Endothelial cell of umbilical vein (primary cell): Measurements from ENCODE around the gene GPR158. TPM values are rescaled to one million over a fixed set of nuclear protein-coding genes. Genes with fewer than 3 reads are reported as not detected.

Source experiments
- BruUV-seq: library from RNA; stranded (reverse); fragments of 400-500 nt; replicated peaks from 2 replicates; lab custom pipeline; 2021; lab: Mats Ljungman, UMichigan
- CTCF ChIA-PET: fragments of 300-600, 350-600 bp; sonication (Branson Sonifier 250); formaldehyde crosslinking; loops from one replicate; lab custom pipeline; 2021; ENCODE audit warnings: antibody characterized with exemption, inconsistent platforms; lab: Charles Lee
- POLR2A ChIA-PET: fragments of 300-600, 350-600 bp; sonication (Branson Sonifier 250); formaldehyde crosslinking; loops from one replicate; lab custom pipeline; 2021; ENCODE audit warnings: antibody characterized with exemption, inconsistent platforms; lab: Charles Lee
- DNase-seq: peaks from one replicate; pipeline ENCODE4 v3.0.0-alpha.2; 2011; ENCODE audit warnings: low read depth, low spot score
- FAIRE-seq: peaks from 2 replicates; lab custom pipeline; 2011; peaks lifted over from hg19 to GRCh38; lab: Jason Lieb, UNC
- H2AFZ ChIP-seq: 2 replicates; pipeline ENCODE4 v1.6.0; 2012; ENCODE audit warnings: low read depth, low read length, control low read depth, inconsistent platforms
- H3K27ac ChIP-seq: 2 replicates; pipeline ENCODE4 v1.5.1; 2011; ENCODE audit warnings: low read depth, mild to moderate bottlenecking, control low read depth, low read length, moderate library complexity; ENCODE audit not compliant: insufficient read depth
- H3K27me3 ChIP-seq, 2 experiments: 2 replicates each; pipeline versions ENCODE4 v1.6.0 to v1.6.1; 2011; ENCODE audit warnings: low read length in 2 of 2, mixed read lengths in 1 of 2; ENCODE audit not compliant: control insufficient read depth in 2 of 2, insufficient read depth in 2 of 2
- H3K36me3 ChIP-seq, 2 experiments: 2 replicates in 1 of 2; 3 replicates in 1 of 2; pipeline ENCODE4 v1.5.1; 2011; ENCODE audit warnings: low read length in 2 of 2, mild to moderate bottlenecking in 1 of 2, moderate library complexity in 1 of 2; ENCODE audit not compliant: control insufficient read depth in 2 of 2, insufficient read depth in 2 of 2; ENCODE audit errors: extremely low read depth in 1 of 2
- H3K4me1 ChIP-seq: 3 replicates; pipeline ENCODE4 v1.5.1; 2011; ENCODE audit warnings: mild to moderate bottlenecking, low read length; ENCODE audit not compliant: control insufficient read depth, insufficient read depth; ENCODE audit errors: extremely low read depth
- H3K4me2 ChIP-seq: 2 replicates; pipeline ENCODE4 v1.6.1; 2011; ENCODE audit warnings: low read length, control low read depth, mixed read lengths; ENCODE audit not compliant: insufficient read depth
- H3K4me3 ChIP-seq, 3 experiments: fragments of 200-600 bp in 1 of 3; sonication (generic), shearing (Covaris generic) in 1 of 3; replicated peaks in 1 of 3; 2 replicates each; pipeline ENCODE4 v1.5.1; 2011 to 2016; ENCODE audit warnings: control low read depth in 3 of 3, low read length in 3 of 3, mild to moderate bottlenecking in 2 of 3, inconsistent platforms in 1 of 3, low read depth in 1 of 3, moderate library complexity in 1 of 3; ENCODE audit not compliant: insufficient read depth in 1 of 3
- H3K79me2 ChIP-seq: 2 replicates; pipeline ENCODE4 v1.6.0; 2012; ENCODE audit warnings: low read length, inconsistent platforms; ENCODE audit not compliant: control insufficient read depth, insufficient read depth
- H3K9ac ChIP-seq: replicated peaks from 2 replicates; pipeline ENCODE3; 2011; ENCODE audit warnings: low read length, control low read depth; ENCODE audit not compliant: insufficient read depth; ENCODE audit errors: extremely low read depth
- H3K9me1 ChIP-seq: replicated peaks from 3 replicates; pipeline ENCODE4 v1.6.0; 2011; ENCODE audit warnings: mild to moderate bottlenecking, low read length; ENCODE audit not compliant: control insufficient read depth, insufficient read depth; ENCODE audit errors: extremely low read depth
- H3K9me3 ChIP-seq: replicated peaks from 2 replicates; pipeline ENCODE4 v1.5.1; 2012; ENCODE audit warnings: low read length, inconsistent platforms; ENCODE audit not compliant: control insufficient read depth, insufficient read depth
- H4K20me1 ChIP-seq: replicated peaks from 2 replicates; pipeline ENCODE3; 2011; ENCODE audit warnings: mild to moderate bottlenecking, low read length; ENCODE audit not compliant: control insufficient read depth, insufficient read depth; ENCODE audit errors: extremely low read depth
- EZH2 ChIP-seq: IDR thresholded peaks from 2 replicates; pipeline ENCODE4 v1.6.1; 2012; ENCODE audit warnings: borderline replicate concordance, low read depth, mild to moderate bottlenecking, moderate library complexity, low read length, inconsistent platforms; ENCODE audit not compliant: severe bottlenecking
- FOS ChIP-seq: IDR thresholded peaks from 2 replicates; pipeline ENCODE4 v1.6.1; 2011; ENCODE audit warnings: mild to moderate bottlenecking, low read length, moderate library complexity, borderline replicate concordance; ENCODE audit not compliant: insufficient read depth
- GATA2 ChIP-seq: IDR thresholded peaks from 2 replicates; pipeline ENCODE4 v1.7.0; 2011; ENCODE audit warnings: low read depth, mild to moderate bottlenecking, moderate library complexity, mixed read lengths, low read length; ENCODE audit not compliant: insufficient read length, insufficient read depth
- JUN ChIP-seq: IDR thresholded peaks from 2 replicates; pipeline ENCODE4 v1.6.1; 2011; ENCODE audit warnings: borderline replicate concordance, low read depth; ENCODE audit not compliant: insufficient read length, insufficient read depth
- MYC ChIP-seq: IDR thresholded peaks from one replicate; pipeline ENCODE4 v1.6.1; 2011; ENCODE audit warnings: mild to moderate bottlenecking, low read depth, low read length
- POLR2A ChIP-seq: IDR thresholded peaks from 2 replicates; pipeline ENCODE4 v1.6.1; 2012; ENCODE audit warnings: low read depth, mild to moderate bottlenecking, control low read depth, low read length
- POLR2AphosphoS5 ChIP-seq: IDR thresholded peaks from 2 replicates; pipeline ENCODE4 v1.6.1; 2012; ENCODE audit warnings: low read depth, mild to moderate bottlenecking, control low read depth, low read length, moderate library complexity; ENCODE audit not compliant: insufficient read depth
- dilution Hi-C: fragments of 300-500 bp; cut with MboI; formaldehyde crosslinking; loops from one replicate; pipeline ENCODE4 v1.15.0; 2019; ENCODE audit warnings: low sequenced_read_pairs; ENCODE audit not compliant: extremely low pct_ligation_motif_present
- intact Hi-C: fragments of 100-400 bp; cut with micrococcal nuclease; formaldehyde crosslinking; loops from one replicate; pipeline ENCODE4 v1.10.0; 2022
- polyA plus RNA-seq, 4 experiments: library from polyadenylated mRNA; depleted of rRNA in 3 of 4; stranded (reverse) in 3 of 4; unstranded in 1 of 4; fragments of >200 nt; gene quantifications; 2 replicates each; pipeline versions ENCODE4 v1.2.1 to v1.2.3, GENCODE V29; 2011 to 2012; ENCODE audit warnings: missing spikeins in 1 of 4
- total RNA-seq: library from RNA; stranded (reverse); gene quantifications from 2 replicates; pipeline ENCODE4 v1.2.3, GENCODE V29; 2021
- TF ChIP-seq, protein P1 (sequence below): IDR thresholded peaks from 2 replicates; pipeline ENCODE4 v1.6.1; 2011; ENCODE audit not compliant: insufficient read depth, insufficient read length
- TF ChIP-seq, protein P2 (sequence below), 2 donors: IDR thresholded peaks; 1 replicate in 1 of 2; 2 replicates in 1 of 2; pipeline ENCODE4 v1.5.1; 2011; ENCODE audit warnings: low read length in 2 of 2, mild to moderate bottlenecking in 2 of 2, moderate library complexity in 2 of 2, control low read depth in 1 of 2, inconsistent platforms in 1 of 2, low read depth in 1 of 2; ENCODE audit not compliant: insufficient read depth in 1 of 2; ENCODE audit errors: extremely low read depth in 1 of 2

The GPR158 gene
- total and polyA plus RNA-seq, 2 donors (not counting 3 experiments of a cell fraction or from before 2014, with no cell fraction given) = not detected

GRCh38 chr10:25492040-25492439, 317.2 kb downstream of the GPR158 start:
- no peaks in the 10 kb centered on the region for H3K9me3 ChIP-seq
- POLR2A ChIA-PET = no interaction called here
- no peak for TF ChIP-seq JUN
- TF ChIP-seq, protein P1, sequence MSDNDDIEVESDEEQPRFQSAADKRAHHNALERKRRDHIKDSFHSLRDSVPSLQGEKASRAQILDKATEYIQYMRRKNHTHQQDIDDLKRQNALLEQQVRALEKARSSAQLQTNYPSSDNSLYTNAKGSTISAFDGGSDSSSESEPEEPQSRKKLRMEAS = no peak
- TF ChIP-seq MYC = no peak
- no peak for TF ChIP-seq FOS
- no peak for TF ChIP-seq POLR2AphosphoS5
- no peak for TF ChIP-seq GATA2
- no peak for TF ChIP-seq POLR2A
- TF ChIP-seq, protein P2, sequence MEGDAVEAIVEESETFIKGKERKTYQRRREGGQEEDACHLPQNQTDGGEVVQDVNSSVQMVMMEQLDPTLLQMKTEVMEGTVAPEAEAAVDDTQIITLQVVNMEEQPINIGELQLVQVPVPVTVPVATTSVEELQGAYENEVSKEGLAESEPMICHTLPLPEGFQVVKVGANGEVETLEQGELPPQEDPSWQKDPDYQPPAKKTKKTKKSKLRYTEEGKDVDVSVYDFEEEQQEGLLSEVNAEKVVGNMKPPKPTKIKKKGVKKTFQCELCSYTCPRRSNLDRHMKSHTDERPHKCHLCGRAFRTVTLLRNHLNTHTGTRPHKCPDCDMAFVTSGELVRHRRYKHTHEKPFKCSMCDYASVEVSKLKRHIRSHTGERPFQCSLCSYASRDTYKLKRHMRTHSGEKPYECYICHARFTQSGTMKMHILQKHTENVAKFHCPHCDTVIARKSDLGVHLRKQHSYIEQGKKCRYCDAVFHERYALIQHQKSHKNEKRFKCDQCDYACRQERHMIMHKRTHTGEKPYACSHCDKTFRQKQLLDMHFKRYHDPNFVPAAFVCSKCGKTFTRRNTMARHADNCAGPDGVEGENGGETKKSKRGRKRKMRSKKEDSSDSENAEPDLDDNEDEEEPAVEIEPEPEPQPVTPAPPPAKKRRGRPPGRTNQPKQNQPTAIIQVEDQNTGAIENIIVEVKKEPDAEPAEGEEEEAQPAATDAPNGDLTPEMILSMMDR (IDR thresholded peaks at IDR 0.05; ENCODE audit: extremely low read depth in 1 of 2, insufficient read depth in 1 of 2, low read depth in 1 of 2, low read length in 2 of 2) = no peak
- TF ChIP-seq EZH2 = no peak
- no peaks in the 10 kb centered on the region for H3K9me1 ChIP-seq
- no peak overlapping the region for H3K4me2 ChIP-seq
- no peaks in the 10 kb centered on the region for H3K79me2 ChIP-seq
- no peak for DNase-seq
- H3K4me3 ChIP-seq = no peak overlapping the region
- no TSS peak for BruUV-seq
- peaks cover 22% of the 10 kb centered on the region for H3K4me1 ChIP-seq
- no peaks in the 10 kb centered on the region for H4K20me1 ChIP-seq
- no peak overlapping the region for H3K9ac ChIP-seq
- no peak overlapping the region for H2AFZ ChIP-seq
- intact Hi-C loops (no loop called here), dilution Hi-C loops (no loop called here)
- CTCF ChIA-PET = interaction anchor here (1.0 to 1.8 kb wide), 4 partner anchors 10 to 50 kb away, joined by 3 to 8 read pairs (median 4); no protein-coding TSS in a partner anchor
- H3K27me3 ChIP-seq = no peaks in the 10 kb centered on the region
- H3K27ac ChIP-seq = no peak overlapping the region
- no peak for FAIRE-seq
- H3K36me3 ChIP-seq = no peaks in the 10 kb centered on the region
